IPS DF 6.9 (cell line): ENCODE data around the gene RASAL1.

ENCODE experiments used
- DNase-seq: peaks from one replicate; pipeline ENCODE4 v3.0.0-alpha.2; 2013; ENCODE audit warnings: low read depth, low spot score
- H3K27ac ChIP-seq: one replicate; pipeline ENCODE4 v1.5.1; 2013; ENCODE audit warnings: low read length, control low read depth
- H3K27me3 ChIP-seq: 2 replicates; pipeline ENCODE4 v1.6.1; 2013; ENCODE audit warnings: mild to moderate bottlenecking, low read length; ENCODE audit not compliant: control insufficient read depth, insufficient read depth
- H3K36me3 ChIP-seq: 2 replicates; pipeline ENCODE4 v1.6.1; 2013; ENCODE audit warnings: low read length; ENCODE audit not compliant: control insufficient read depth, insufficient read depth
- H3K4me1 ChIP-seq: 2 replicates; pipeline ENCODE4 v1.6.1; 2013; ENCODE audit warnings: low read length; ENCODE audit not compliant: control insufficient read depth, insufficient read depth
- H3K4me3 ChIP-seq: 2 replicates; pipeline ENCODE4 v1.5.1; 2013; ENCODE audit warnings: mild to moderate bottlenecking, low read length
- H3K9me3 ChIP-seq: 2 replicates; pipeline ENCODE4 v1.6.1; 2013; ENCODE audit warnings: low read length, inconsistent platforms; ENCODE audit not compliant: control insufficient read depth, insufficient read depth
- WGBS: extraction: QIAGEN DNeasy Blood & Tissue Kit; methylation state at CpG from one replicate; pipeline ENCODE4 v1.1.7; 2013; ENCODE audit warnings: mixed read lengths, missing lambda C conversion rate; ENCODE audit not compliant: insufficient read length, insufficient coverage; 5-methylcytosine and 5-hydroxymethylcytosine counted together

The RASAL1 gene

DNA sequence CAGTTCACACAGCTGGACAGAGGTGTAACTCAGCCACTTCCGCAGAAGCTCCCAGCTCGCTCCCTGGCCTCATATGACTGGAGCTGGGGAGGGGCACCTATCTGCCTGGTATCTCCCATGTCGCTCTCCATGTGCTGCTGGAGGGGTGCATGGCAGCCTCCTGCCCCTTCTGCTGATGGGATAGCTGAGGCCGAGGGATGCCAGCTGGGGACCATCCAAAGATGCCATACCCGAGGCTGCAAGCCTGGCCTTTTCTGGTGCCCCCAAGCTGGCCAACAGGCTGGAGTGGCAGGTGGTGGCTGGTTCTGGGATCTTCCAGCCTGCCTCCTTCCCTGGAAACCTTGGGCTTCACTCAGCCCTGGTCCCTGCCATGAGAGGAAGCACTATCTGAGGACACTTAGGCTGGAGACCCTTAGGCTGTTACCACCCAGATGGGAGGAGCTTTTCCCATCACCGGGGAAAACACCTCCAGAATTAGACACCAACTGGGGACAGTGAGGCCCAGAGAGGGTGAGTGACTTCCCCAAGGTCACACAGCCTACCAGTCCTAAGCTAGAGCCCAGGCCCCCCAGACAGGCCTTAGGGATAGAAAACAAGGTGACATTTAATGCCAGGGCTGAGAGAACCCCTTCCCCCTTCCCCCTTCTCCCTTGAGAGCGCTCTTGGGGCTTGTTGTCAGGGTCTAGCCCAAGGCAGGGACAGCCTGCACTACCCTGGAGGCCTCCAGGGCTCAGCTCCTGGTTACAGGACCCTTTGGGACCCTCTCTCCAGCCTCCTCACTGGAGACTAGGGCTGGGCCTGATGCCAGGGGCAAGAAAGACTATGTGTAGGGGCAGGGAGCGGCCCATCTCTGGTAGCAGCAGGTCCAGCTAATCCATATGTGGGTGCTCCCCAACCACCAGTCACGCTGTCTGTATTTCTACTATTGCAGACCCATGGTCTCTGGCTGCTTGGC, 71.9 kb downstream of the RASAL1 start:
- WGBS: no CpG with 5 or more reads among the region's 9 CpGs
- no peaks in the 10 kb centered on the region for H3K27me3 ChIP-seq
- H3K27ac ChIP-seq: no peak overlapping the region
- H3K36me3 ChIP-seq: no peaks in the 10 kb centered on the region
- no peak overlapping the region for H3K4me3 ChIP-seq
- peaks cover 2% of the 10 kb centered on the region; the same call in 1 of the 2 replicates for H3K4me1 ChIP-seq
- no peaks in the 10 kb centered on the region for H3K9me3 ChIP-seq
- DNase-seq: no peak

DNA sequence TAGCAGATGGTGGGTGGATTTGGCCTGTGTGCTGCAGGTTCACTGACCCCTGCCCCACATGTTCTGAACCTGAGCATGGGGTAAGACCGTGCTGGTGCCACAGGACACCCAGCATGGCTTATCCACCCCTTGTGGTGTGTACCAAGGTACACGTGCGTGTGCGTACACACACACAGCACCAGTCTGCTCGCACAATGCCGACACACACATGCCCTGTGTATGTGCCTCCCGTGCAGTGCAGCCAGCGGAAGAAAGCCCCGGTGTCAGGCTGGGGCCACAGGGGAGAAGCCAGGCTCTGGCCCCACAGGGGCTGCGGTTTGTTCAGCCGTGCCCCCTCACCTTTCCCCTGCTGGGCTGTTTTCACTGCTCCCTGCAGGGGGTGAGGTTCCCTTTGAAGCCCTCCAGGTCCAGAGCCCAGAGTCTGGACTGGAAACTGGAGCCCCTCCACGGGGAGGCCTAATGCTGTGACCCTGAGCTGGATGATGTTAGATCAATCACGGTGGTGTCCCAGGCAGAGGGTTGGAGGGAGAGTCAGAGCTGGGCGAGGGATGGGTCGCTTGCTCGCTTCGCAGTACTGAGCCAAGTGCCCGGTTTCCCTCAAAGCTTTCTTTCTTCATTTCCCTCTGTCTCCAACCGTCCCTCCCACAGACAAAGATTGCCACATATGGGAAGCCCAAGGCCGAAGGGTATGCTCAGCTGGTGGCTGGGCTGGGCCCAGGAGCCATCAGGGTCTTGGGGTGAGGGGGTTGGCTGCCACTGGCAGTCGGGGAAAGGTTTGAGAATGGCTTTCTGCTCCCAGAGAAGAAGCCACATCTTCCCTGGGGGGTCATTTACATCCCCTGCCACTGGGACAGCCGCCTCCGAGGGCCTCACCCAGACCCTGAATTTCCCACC, 72.8 kb downstream of the RASAL1 start:
- WGBS: no CpG with 5 or more reads among the region's 23 CpGs
- no peak overlapping the region for H3K4me3 ChIP-seq
- H3K27ac ChIP-seq: no peak overlapping the region
- DNase-seq: no peak
- peaks cover 2% of the 10 kb centered on the region; the same call in 1 of the 2 replicates for H3K4me1 ChIP-seq
- H3K36me3 ChIP-seq: no peaks in the 10 kb centered on the region
- no peaks in the 10 kb centered on the region for H3K9me3 ChIP-seq
- no peaks in the 10 kb centered on the region for H3K27me3 ChIP-seq

DNA sequence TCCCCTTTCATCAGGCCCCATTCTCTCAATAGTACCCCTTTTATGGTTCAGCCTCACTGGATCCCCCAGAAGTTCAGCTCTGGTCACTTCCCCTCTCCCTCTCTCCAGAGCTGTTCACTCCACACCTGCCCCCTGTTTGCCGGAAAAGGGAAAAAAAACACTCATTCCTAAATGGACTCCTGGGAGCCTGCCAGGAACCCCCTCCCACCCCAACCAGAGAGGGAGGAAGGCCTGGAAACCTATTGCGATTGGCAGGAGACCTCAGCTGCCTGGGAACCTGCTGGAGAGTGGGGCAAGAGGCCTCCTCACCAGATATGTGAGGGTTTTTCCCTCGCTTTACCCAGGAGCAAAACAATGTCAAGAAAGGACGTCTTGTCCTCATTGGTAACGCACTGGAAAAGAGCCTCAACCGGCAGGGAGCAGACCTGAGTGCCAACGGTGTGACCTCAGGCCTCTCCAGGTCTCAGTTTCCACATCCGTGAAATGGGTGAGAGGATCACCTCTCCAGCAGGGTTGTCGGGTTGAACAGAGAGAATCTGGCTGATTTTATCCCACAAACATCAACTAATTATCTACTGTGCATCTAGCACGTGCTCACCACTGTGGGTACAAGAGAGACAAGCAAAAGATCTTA, 74.4 kb downstream of the RASAL1 start:
- H3K4me1 ChIP-seq: peaks cover 2% of the 10 kb centered on the region; the same call in 1 of the 2 replicates
- WGBS: no CpG with 5 or more reads among the region's 10 CpGs
- no peaks in the 10 kb centered on the region for H3K9me3 ChIP-seq
- H3K4me3 ChIP-seq: no peak overlapping the region
- no peak overlapping the region for H3K27ac ChIP-seq
- DNase-seq: no peak
- no peaks in the 10 kb centered on the region for H3K36me3 ChIP-seq
- H3K27me3 ChIP-seq: peaks cover 3% of the 10 kb centered on the region; the same call in 1 of the 2 replicates

DNA sequence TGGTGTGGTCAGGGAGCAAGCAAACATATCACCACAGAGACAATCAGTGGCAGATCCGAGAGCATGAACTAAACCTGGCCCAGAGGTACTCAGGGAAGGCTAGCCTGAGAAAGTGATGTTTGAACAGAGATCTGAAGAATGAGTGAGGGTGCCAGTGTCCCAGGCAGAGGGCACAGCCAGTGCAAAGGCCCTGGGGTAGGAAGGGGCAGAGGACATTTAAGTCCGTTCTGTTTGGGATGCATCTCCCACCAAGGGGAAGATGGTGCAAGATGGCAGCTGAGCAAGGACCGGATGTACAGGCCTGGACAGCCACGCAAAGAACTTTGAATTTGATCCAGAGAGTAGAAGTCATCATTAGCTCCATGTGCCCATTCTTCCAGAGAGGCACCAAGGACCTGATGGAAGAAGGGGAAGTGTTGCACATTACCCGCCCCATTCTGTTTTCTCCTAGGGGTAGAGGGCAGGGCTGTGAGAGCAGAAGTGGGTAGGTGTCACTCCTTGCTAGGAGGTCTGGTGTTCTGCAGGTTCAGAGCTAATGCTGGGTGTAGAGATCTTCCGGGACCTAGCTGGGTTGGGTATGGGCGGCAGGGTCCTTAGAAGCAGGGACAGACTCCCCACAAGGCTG, 75.1 kb downstream of the RASAL1 start:
- Histone ChIP-seq H3K27me3 (peaks cover 8% of the 10 kb centered on the region; the same call in 1 of the 2 replicates), H3K4me3 (no peak overlapping the region), H3K27ac (no peak overlapping the region), H3K4me1 (peaks cover 2% of the 10 kb centered on the region; the same call in 1 of the 2 replicates), H3K9me3 (no peaks in the 10 kb centered on the region), H3K36me3 (no peaks in the 10 kb centered on the region)
- no CpG with 5 or more reads among the region's 7 CpGs for WGBS
- no peak for DNase-seq

DNA sequence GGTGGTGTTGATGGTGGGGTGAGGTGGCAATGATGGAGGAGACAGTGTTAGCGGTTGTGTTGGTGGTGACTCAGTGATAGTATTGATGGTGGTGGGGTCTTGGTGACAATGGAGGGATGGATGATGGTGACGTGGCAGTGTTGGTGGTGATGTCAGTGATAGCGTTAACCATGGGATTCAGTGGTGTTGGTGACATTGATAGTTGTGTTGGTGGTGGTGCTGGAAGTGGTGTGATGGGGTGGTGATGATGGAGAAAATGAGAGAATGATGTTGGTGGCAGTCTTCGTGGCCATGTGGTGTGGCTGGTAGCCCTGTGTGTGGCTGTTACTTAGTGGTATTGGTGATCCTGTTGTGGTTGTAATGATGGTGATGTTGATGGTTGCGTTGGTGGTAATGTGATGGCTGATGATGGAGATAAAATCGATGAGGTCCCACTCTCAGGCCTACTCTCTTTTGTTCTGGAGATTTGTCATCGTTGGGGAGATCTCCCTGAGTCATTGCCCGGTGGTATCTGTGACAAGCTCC, 76.4 kb downstream of the RASAL1 start:
- DNase-seq: no peak
- H3K27ac ChIP-seq: no peak overlapping the region
- peaks cover 2% of the 10 kb centered on the region; the same call in 1 of the 2 replicates for H3K4me1 ChIP-seq
- no peaks in the 10 kb centered on the region for H3K9me3 ChIP-seq
- 100% methylated on average over 2 of the region's 8 CpGs for WGBS
- no peaks in the 10 kb centered on the region for H3K36me3 ChIP-seq
- H3K4me3 ChIP-seq: no peak overlapping the region
- peaks cover 9% of the 10 kb centered on the region; the same call in 1 of the 2 replicates for H3K27me3 ChIP-seq

DNA sequence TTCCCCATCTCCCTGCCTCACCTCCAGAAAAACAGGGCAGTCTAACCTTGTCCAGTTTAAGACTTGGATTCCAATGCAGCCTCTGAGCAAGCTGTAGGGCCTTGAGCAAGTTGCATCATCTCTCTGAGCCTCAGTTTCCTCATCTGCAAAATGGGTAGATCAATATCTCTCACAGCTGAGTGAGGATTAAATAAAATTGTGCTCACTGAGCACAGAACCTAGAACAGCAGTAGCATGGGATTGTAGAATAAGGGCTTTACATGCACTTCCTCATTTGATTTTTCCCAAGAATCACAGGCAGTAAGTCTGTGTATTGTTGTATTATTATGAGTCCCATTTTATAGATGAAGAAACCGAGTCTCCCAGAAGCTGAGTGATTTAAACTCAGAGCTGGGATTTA, 77.0 kb downstream of the RASAL1 start:
- Histone ChIP-seq H3K27ac (no peak overlapping the region), H3K27me3 (peaks cover 9% of the 10 kb centered on the region; the same call in 1 of the 2 replicates), H3K4me1 (peaks cover 2% of the 10 kb centered on the region; the same call in 1 of the 2 replicates), H3K36me3 (no peaks in the 10 kb centered on the region), H3K9me3 (no peaks in the 10 kb centered on the region), H3K4me3 (no peak overlapping the region)
- no CpG with 5 or more reads among the region's 1 CpG for WGBS
- no peak for DNase-seq

DNA sequence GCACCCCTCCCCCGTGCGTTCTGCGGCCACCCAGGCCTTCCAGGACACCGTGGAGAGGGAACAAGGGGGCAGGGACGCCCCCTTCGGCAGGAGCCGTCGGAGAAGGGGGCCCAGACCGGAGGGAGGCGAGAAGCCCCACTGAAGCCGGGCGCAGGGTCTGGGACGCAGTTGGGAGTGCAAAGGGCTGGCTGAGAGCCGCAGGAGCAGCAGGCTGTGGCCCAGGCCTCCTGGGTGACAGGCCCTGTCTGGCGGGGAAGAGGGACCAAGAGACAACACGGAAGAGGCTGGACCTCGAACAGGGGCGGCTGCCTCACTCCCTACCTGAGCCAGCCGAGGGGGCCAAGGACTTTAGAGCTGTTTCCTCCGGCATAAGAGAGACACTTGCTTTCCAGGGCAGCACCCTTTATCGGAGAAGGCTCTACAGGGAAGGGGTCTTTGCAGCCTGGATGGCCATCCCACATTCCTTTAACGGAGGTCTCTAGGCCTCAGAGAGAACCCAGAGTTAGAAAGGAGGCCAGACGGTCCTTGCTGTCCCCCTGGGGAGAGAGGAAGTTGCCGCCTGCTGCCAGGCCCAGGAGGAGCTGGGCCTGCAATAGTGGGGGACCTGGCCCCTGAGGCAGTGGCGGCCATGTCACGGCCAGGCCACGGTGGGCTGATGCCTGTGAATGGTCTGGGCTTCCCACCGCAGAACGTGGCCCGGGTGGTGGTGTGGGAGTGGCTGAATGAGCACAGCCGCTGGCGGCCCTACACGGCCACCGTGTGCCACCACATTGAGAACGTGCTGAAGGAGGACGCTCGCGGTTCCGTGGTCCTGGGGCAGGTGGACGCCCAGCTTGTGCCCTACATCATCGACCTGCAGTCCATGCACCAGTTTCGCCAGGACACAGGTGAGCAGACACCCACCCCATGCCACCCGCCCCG, 77.7 kb downstream of the RASAL1 start:
- Histone ChIP-seq H3K9me3 (no peaks in the 10 kb centered on the region), H3K4me1 (peaks cover 2% of the 10 kb centered on the region; the same call in 1 of the 2 replicates), H3K27me3 (peaks cover 9% of the 10 kb centered on the region; the same call in 1 of the 2 replicates), H3K27ac (no peak overlapping the region), H3K4me3 (peak overlapping the region; percentile 48; the same call in 1 of the 2 replicates), H3K36me3 (no peaks in the 10 kb centered on the region)
- no peak for DNase-seq
- no CpG with 5 or more reads among the region's 44 CpGs for WGBS

DNA sequence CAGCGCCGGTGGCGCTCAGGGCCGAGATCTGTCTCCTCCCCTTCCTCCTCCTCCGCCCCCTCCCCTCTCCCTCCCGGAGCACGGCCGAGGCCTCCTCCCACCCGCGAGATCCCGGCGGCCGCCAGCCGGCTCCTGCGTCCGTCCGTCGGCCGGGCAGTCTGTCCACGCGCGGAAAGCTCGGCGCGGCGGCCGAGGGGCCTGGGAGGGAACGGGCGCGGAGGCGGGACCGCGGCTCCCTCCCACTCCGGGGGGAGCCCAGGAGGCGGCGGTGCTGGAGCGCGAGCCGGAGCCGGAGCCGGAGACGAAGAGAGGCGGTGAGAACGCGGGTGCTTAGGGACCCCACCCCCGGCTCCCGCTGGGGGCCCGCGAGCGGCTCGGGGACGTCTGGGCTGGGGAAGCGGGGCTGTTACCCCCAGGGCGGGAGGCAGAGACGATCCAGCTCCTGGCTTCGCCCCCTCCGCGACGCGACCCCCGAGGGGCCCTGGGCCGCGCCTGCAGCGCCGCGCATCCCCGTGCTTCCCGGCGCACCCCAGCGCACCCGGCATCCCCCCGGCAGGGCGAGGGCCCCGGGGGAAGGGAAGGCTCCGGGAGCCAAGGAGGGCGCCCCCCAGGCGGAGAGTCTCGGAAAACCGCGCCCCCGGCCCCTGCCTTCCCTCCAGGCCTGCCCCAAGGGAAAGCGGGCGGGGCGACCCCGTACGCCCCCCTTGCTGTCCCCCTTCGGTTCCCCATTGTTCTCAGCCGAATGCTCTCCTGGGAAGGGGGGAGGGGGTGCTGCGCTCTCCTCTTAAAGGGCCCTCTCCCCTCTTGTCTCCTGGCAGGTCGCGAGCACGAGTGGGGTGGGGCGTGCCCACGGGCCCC, 78.7 kb downstream of the RASAL1 start, which contains the start of gene DTX1:
Gene DTX1 (plus strand): TSS at position 100 of the 858 bp plus-strand sequence. CDS start 1,463 bp downstream, outside the sequence.
- Histone ChIP-seq H3K4me3 (peak within 1 kb of the TSS; percentile 48), H3K9me3 (no peaks in the 10 kb centered on the region), H3K27me3 (peaks cover 9% of the 10 kb centered on the region; the same call in 1 of the 2 replicates), H3K4me1 (no peaks in the 10 kb centered on the region; the same call in 1 of the 2 replicates), H3K36me3 (no peaks in the 10 kb centered on the region), H3K27ac (no peak within 1 kb of the TSS)
- no peak for DNase-seq
- WGBS: no CpG with 5 or more reads among the region's 94 CpGs
